ENCODE data around the gene HOXC13.

HOXC13 gene

DNA sequence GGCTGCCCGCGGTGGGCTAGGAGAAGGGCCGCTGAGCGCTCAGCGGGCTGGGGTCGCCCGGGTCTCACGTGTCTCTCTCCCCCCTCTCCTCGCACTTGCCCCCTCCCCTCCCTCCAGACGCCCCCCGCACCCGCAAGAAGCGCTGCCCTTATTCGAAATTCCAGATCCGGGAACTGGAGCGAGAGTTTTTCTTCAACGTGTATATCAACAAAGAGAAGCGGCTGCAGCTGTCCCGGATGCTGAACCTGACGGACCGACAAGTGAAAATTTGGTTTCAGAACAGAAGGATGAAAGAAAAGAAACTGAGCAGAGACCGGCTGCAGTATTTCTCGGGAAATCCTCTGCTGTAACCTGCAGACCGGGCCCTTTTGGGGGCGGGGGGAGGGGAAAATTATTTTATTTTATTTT is 36.4 kb downstream of the HOXC13 start:
- DNase-seq (ENCODE audit: low read depth in 2 of 2) = no peak
- H3K4me3 ChIP-seq (replicated peaks in 1 of 2; ENCODE audit: low read depth in 2 of 2, low read length in 2 of 2) = no peak overlapping the region
- TF ChIP-seq, protein P1, sequence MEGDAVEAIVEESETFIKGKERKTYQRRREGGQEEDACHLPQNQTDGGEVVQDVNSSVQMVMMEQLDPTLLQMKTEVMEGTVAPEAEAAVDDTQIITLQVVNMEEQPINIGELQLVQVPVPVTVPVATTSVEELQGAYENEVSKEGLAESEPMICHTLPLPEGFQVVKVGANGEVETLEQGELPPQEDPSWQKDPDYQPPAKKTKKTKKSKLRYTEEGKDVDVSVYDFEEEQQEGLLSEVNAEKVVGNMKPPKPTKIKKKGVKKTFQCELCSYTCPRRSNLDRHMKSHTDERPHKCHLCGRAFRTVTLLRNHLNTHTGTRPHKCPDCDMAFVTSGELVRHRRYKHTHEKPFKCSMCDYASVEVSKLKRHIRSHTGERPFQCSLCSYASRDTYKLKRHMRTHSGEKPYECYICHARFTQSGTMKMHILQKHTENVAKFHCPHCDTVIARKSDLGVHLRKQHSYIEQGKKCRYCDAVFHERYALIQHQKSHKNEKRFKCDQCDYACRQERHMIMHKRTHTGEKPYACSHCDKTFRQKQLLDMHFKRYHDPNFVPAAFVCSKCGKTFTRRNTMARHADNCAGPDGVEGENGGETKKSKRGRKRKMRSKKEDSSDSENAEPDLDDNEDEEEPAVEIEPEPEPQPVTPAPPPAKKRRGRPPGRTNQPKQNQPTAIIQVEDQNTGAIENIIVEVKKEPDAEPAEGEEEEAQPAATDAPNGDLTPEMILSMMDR (IDR thresholded peaks at IDR 0.05; ENCODE audit: low read depth, low read length) = no peak

DNA sequence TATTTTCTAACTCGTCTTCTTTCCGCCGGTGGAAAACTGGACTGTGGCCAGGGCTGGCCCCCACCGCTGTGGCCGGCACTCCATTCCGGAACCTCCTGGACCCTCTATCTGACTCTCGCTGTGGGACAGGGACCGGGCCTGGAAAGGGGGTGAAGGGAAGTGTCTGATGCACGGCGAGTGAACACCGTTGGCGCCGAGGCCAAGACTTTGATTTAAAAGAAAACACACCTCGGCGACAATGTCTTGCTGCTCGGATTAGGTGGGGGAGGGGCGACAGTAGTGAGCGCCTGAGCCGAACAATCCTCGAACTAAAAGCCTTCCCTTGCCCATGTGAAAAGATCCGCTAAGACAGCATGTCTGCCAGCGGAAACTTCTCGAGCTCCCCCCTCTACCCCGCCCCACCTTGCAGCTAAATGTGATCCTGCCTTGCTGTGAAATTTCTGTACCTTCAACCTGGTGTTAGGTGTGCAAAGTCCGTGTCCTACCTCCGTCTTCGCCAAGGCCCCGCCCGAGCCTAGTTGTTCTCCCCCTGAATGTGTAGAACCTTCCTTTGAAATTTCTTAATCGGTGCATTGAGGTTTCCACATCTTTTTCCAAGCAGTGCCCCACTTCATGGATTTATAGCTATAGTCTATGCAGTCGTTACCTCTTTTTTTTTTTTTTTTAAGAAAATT is 37.0 kb downstream of the HOXC13 start:
- H3K4me3 ChIP-seq (replicated peaks in 1 of 2; ENCODE audit: low read depth in 2 of 2, low read length in 2 of 2) = no peak overlapping the region
- DNase-seq (ENCODE audit: low read depth in 2 of 2) = no peak
- TF ChIP-seq, protein P1 (IDR thresholded peaks at IDR 0.05; ENCODE audit: low read depth, low read length) = no peak

DNA sequence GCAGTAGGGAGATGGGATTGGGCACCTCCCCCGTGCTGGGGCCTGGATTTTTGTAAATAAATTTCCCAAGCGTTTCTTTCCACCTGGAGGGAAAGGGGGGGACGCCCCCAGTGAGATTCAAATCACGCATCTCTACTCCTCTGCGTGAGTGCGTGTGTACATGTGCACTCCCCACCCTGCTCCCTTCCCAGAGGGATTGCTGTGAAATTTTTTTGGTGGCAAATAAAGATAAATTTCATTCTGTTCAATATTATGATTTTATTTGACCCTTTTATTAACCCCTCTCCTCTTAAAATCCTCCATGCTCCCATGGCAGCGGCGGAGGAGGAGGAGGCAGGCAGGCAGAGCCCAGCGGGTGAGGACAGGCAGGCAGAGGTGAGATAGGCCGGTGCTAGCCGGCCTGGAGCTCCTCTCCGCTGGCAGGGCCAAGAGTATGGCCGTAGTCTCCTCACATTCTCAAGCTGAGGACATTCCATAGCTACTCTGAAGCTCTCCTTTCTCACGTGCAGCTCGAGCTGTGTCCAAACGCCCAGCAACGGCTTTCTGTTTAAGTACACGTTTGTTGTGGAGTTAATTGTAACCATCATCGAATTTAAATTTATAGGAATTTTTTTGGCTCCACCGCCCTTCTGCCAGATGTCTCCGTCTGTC is 37.7 kb downstream of the HOXC13 start:
- TF ChIP-seq, protein P1 (IDR thresholded peaks at IDR 0.05; ENCODE audit: low read depth, low read length) = no peak
- H3K4me3 ChIP-seq (replicated peaks in 1 of 2; ENCODE audit: low read depth in 2 of 2, low read length in 2 of 2) = no peak overlapping the region
- DNase-seq (ENCODE audit: low read depth in 2 of 2) = no peak

GRCh38 chr12:53976823-53977595 is 38.4 kb downstream of the HOXC13 start:
- DNase-seq (ENCODE audit: low read depth in 2 of 2) = no peak
- no peak overlapping the region for H3K4me3 ChIP-seq (replicated peaks in 1 of 2; ENCODE audit: low read depth in 2 of 2, low read length in 2 of 2)
- TF ChIP-seq, protein P1 (IDR thresholded peaks at IDR 0.05; ENCODE audit: low read depth, low read length) = no peak

DNA sequence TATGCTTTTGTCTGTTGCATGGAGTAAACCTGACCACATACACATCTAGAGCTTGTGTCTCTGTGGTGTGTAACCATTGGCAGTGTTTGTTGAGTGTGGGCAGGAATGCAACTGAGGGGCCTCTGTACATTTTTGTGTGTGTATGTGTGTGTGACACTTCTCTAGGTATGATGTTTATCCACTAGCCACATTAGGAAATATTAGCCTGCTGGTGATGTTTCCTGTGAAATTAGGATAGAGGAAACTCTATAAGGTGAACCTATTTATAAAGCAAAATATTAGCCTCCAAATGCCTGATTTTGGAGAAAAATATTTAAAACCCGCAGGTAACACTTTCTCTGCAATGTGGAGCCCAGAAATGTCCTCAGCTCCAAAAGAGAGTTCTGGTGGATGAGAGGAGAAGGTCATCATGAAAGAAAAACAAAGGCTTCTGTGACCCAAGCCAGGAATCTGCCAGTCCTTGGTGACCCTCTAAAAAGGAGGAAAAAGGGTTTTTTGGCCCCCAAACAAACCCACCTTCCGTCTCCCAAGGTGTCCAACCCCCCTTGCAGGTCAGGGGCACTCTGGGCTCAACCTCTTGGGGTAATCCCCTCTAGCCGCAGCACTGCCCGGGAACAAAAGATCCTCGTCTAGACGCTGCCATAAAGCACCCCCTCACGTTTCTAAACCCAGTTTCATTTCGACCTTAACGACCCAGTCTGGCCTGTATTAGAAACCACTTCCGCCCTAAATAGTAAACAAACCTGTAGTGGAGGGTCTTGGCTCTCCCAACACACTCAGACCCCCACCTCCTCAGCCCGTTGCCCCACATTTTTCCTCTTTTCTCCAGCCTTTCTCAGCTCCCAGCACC is 39.2 kb downstream of the HOXC13 start:
- DNase-seq (ENCODE audit: low read depth in 2 of 2) = no peak
- TF ChIP-seq, protein P1 (IDR thresholded peaks at IDR 0.05; ENCODE audit: low read depth, low read length) = no peak
- no peak overlapping the region for H3K4me3 ChIP-seq (replicated peaks in 1 of 2; ENCODE audit: low read depth in 2 of 2, low read length in 2 of 2)
